ENCODE measurements around the gene PCBP3. TPM values are rescaled to one million over a fixed set of nuclear protein-coding genes. Genes with fewer than 3 reads are reported as not detected.

The PCBP3 gene
- total and polyA plus RNA-seq, 2 of the 8 experiments (the other 6 are each of a cell fraction or from before 2014, with no cell fraction given): 3.5 to 6.3 TPM

- TF ChIP-seq CHD1 (IDR thresholded peaks at IDR 0.05; ENCODE audit: low read depth, low read length) (no peak), USF2 (IDR thresholded peaks at IDR 0.05; ENCODE audit: low read length) (no peak), NRF1 (IDR thresholded peaks at IDR 0.05; ENCODE audit: low read depth, low read length) (no peak)
Measured at GRCh38 chr21:45980271-45980670, 336.7 kb downstream of the PCBP3 start (continued).
